Measurements from ENCODE around the gene NCKAP5L. TPM values are rescaled to one million over a fixed set of nuclear protein-coding genes. Genes with fewer than 3 reads are reported as not detected.

The NCKAP5L gene
- total and polyA plus RNA-seq, 9 of the 15 experiments (the other 6 are each of a cell fraction or from before 2014, with no cell fraction given) = 0.01 to 14.4 (median 3.7) TPM

- TF ChIP-seq RAD21 (CRISPR knock-in tag; conservative IDR thresholded peaks at IDR 0.05 in 1 of 2, IDR thresholded peaks at IDR 0.05 in 1 of 2) (0 out of 4 replicates have a peak, but pooled peaks of 1 of the 2 experiments have one; percentile 7), NCOA4 (IDR thresholded peaks at IDR 0.05; ENCODE audit: partially characterized antibody) (no peak), SMC3 (conservative IDR thresholded peaks at IDR 0.05; ENCODE audit: insufficient read depth, low read depth, low read length) (peak; percentile 62), ZNF584 (CRISPR knock-in tag; IDR thresholded peaks at IDR 0.05; ENCODE audit: low read depth) (no peak), ZBTB33 (CRISPR knock-in tag; IDR thresholded peaks at IDR 0.05) (peak; percentile 98), CTCF (IDR thresholded peaks at IDR 0.05 in 2 of 3, conservative IDR thresholded peaks at IDR 0.05 in 1 of 3; ENCODE audit: insufficient read depth in 2 of 3, low read depth in 1 of 3, low read length in 3 of 3) (peak; percentile 65 to 82 (median 74)), SMAD4 (CRISPR knock-in tag; conservative IDR thresholded peaks at IDR 0.05) (no peak), MEF2D (tag; conservative IDR thresholded peaks at IDR 0.05; ENCODE audit: low read depth) (no peak), THRB (CRISPR knock-in tag; conservative IDR thresholded peaks at IDR 0.05) (no peak), POLR2H (tag; IDR thresholded peaks at IDR 0.05; ENCODE audit: low read depth) (0 out of 2 replicates have a peak, but pooled peaks have one; percentile 10), CC2D1A (IDR thresholded peaks at IDR 0.05) (0 out of 2 replicates have a peak, but pooled peaks have one; percentile 44)
- TF ChIP-seq, protein P1, sequence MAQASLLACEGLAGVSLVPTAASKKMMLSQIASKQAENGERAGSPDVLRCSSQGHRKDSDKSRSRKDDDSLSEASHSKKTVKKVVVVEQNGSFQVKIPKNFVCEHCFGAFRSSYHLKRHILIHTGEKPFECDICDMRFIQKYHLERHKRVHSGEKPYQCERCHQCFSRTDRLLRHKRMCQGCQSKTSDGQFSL (CRISPR knock-in tag; IDR thresholded peaks at IDR 0.05) = no peak
- TF ChIP-seq, protein P1 (tag; IDR thresholded peaks at IDR 0.05) = no peak
- TF ChIP-seq, protein P2, sequence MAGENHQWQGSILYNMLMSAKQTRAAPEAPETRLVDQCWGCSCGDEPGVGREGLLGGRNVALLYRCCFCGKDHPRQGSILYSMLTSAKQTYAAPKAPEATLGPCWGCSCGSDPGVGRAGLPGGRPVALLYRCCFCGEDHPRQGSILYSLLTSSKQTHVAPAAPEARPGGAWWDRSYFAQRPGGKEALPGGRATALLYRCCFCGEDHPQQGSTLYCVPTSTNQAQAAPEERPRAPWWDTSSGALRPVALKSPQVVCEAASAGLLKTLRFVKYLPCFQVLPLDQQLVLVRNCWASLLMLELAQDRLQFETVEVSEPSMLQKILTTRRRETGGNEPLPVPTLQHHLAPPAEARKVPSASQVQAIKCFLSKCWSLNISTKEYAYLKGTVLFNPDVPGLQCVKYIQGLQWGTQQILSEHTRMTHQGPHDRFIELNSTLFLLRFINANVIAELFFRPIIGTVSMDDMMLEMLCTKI (IDR thresholded peaks at IDR 0.05; ENCODE audit: partially characterized antibody) = no peak
These were observed 65.1 kb downstream of the NCKAP5L start (continued) for GRCh38 chr12:49763006-49763591.

Data from K562 (cell line).